Right cardiac atrium (tissue), 5 donors: ENCODE measurements around the gene LDHAL6B. TPM values are rescaled to one million over a fixed set of nuclear protein-coding genes. Genes with fewer than 3 reads are reported as not detected.

Experiments used
- ATAC-seq, 2 donors: fragments of 200-7000 bp; cut with Tn5 transposase; one replicate each; pipeline versions ENCODE4 v1.8.0 to v1.9.1; 2020; ENCODE audit warnings: moderate library complexity in 2 of 2, mild to moderate bottlenecking in 1 of 2
- DNase-seq, 3 donors: peaks; one replicate each; pipeline ENCODE4 v3.0.0-alpha.2; 2020
- H3K27ac ChIP-seq: one replicate; pipeline ENCODE4 v1.5.1; 2013; ENCODE audit warnings: mild to moderate bottlenecking, low read length, control low read depth, moderate library complexity
- H3K27me3 ChIP-seq: one replicate; pipeline ENCODE4 v1.6.1; 2013; ENCODE audit not compliant: control insufficient read depth, insufficient read depth
- H3K4me1 ChIP-seq: one replicate; pipeline ENCODE4 v1.6.1; 2013; ENCODE audit warnings: low read length; ENCODE audit not compliant: control insufficient read depth, insufficient read depth
- H3K4me3 ChIP-seq: one replicate; pipeline ENCODE4 v1.5.1; 2013; ENCODE audit warnings: low read length, control low read depth
- H3K9me3 ChIP-seq: one replicate; pipeline ENCODE4 v1.6.1; 2013; ENCODE audit warnings: low read length; ENCODE audit not compliant: control insufficient read depth
- WGBS: extraction: QIAGEN DNeasy Blood & Tissue Kit; methylation state at CpG from one replicate; pipeline ENCODE4 v1.1.7; 2013; 5-methylcytosine and 5-hydroxymethylcytosine counted together
- intact Hi-C, 4 donors: fragments of 100-400 bp; cut with DNase I; formaldehyde crosslinking; loops; one replicate each; pipeline versions ENCODE4 v1.11.0 to v1.14.0; 2022 to 2023
- polyA plus RNA-seq: library from polyadenylated mRNA; stranded (reverse); fragments of 200-250 nt; gene quantifications from one replicate; pipeline ENCODE4 v1.2.3, GENCODE V29; 2013
- total RNA-seq, 4 donors: library from RNA; stranded (reverse); fragmentation: NEBNext Ultra II Directional; extraction: Animal tissue kit (Norgen Biotek cat#: 25700); gene quantifications; one replicate each; pipeline ENCODE4 v1.2.1, GENCODE V29; 2021
- donor health status: healthy with polysubstance abuse.
- donor health status: DM: no; HTN: yes; CAD: no.
- donor health status: DM: no; HTN: no; CAD: no.
- donor health status: DM: no; HTN: yes; CAD: no; lungs with severe emphysema.
- donor health status: DM: yes; HTN: yes; CAD: no.

Gene LDHAL6B
- total and polyA plus RNA-seq, 5 donors: not detected

DNA sequence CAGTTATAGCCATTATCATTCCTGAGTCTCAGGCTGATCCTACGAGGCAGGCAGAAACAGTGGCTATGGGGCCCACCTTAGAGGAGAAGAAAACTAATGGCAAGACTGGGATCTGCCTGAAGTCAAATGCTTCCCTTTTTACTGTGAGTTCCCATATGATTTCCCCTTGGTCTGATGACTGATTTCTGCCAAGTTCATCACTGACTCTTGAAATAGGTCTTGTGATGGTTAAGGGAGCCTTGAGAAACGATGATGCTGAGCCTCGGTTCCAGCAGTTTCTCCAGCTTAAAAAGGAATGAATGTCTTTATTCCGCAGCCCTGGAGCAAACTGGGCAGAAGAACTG is 29.4 kb upstream of the LDHAL6B start:
- Histone ChIP-seq H3K4me3 (no peak overlapping the region), H3K27ac (no peak overlapping the region), H3K9me3 (no peaks in the 10 kb centered on the region), H3K27me3 (no peaks in the 10 kb centered on the region), H3K4me1 (no peaks in the 10 kb centered on the region)
- DNase-seq: no peak
- WGBS: 84% methylated on average over 4 of the region's 4 CpGs
- intact Hi-C loops: loop anchor here in 1 of 4 donors (10.0 kb wide), 1 partner anchor 318 kb away; no protein-coding TSS in a partner anchor
- ATAC-seq: no peak

DNA sequence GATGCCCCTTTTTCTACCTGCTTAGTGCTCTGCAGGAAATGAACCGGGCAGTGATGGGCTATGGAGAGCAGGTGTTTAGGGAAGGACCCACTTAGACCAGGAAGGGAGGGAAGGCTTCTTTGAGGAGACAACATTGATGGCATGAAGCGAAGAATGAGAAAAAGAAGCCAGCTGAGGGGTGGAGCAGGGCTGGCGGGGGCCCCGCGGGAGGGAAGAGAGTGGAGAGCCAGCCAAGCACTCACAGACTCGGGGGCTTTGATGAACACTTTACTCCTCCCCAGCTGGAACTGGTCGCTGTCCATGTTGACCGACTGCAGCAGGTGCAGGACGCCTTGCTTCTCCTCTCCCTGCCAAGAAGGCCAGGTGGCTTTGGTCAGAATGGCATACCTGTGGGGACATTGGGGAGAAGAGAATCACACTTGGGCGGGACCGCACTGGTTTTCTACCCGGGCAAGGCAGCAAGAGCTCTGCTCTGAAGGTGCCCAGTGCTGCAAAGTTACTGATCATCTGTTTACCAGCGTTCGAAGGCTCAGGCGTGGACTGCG is 28.4 kb upstream of the LDHAL6B start:
- ATAC-seq: no peak
- H3K27ac ChIP-seq: no peak overlapping the region
- H3K4me1 ChIP-seq: no peaks in the 10 kb centered on the region

DNA sequence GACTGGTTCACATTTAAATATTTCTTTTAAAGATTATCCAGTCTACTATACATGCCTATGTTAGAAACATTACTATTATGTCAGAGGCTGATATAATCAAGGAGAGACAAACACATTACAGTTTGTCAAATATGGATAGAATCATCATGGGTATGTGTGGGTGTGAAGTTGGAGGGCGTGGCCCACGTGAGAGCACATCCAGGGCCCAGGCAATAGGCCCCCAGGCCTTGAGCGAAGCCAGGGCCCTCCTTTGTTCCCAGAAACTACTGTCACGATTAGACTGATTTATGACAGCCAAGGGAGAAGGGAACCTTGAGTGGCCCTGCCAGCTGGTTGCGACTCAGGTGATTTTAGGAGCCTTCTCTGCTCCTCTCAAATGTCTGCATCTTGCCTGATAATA is 26.9 kb upstream of the LDHAL6B start:
- DNase-seq: no peak
- no peaks in the 10 kb centered on the region for H3K9me3 ChIP-seq
- H3K4me1 ChIP-seq: no peaks in the 10 kb centered on the region
- no peak overlapping the region for H3K4me3 ChIP-seq
- no peaks in the 10 kb centered on the region for H3K27me3 ChIP-seq
- no peak for ATAC-seq
- 91% methylated on average over 5 of the region's 5 CpGs for WGBS
- no peak overlapping the region for H3K27ac ChIP-seq
- intact Hi-C loops: loop anchor here in 1 of 4 donors (10.0 kb wide), 1 partner anchor 315 kb away; no protein-coding TSS in a partner anchor

More for the DNA sequence above, 28.4 kb upstream of the LDHAL6B start:
- Histone ChIP-seq H3K27me3 (no peaks in the 10 kb centered on the region), H3K9me3 (no peaks in the 10 kb centered on the region), H3K4me3 (no peak overlapping the region)
- no peak for DNase-seq
- 90% methylated on average over 16 of the region's 16 CpGs for WGBS
- intact Hi-C loops: loop anchor here in 1 of 4 donors (10.0 kb wide), 1 partner anchor 317 kb away; no protein-coding TSS in a partner anchor

DNA sequence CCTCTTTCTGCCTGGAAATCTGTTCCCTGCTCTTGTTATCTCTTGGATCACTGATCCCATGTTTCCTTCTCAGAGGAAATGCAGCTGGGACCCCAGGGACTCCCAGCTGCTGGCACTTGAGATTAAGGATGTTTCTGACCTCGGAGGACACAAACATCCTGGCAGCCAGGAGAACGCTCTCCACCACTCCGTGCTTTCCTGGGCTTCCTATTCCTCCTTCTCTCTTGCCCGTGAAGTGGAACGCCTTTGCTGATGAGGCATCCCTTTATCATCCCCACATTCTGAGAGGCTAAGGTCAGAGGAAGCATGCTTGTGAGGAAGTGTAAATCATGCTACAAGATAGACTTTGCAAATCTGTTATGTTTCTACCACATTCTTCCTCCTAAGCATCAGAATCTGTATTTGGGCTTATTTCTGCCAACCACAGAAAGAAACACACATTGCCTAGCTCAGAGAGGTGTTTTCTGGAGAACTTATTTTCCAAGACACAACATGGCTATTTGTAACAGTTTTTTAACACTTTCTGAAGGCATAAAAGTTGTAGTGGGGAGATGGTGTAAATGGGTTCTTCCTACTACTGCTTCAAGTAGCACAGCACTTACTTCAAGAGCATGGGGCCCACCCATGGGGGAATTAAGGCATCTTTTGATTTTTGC is 25.6 kb upstream of the LDHAL6B start:
- intact Hi-C loops: no loop called here
- no peaks in the 10 kb centered on the region for H3K27me3 ChIP-seq
- no peak overlapping the region for H3K4me3 ChIP-seq
- no peak for DNase-seq
- H3K4me1 ChIP-seq: no peaks in the 10 kb centered on the region
- no peak overlapping the region for H3K27ac ChIP-seq
- ATAC-seq: no peak
- 37% methylated on average over 5 of the region's 5 CpGs for WGBS
- no peaks in the 10 kb centered on the region for H3K9me3 ChIP-seq

DNA sequence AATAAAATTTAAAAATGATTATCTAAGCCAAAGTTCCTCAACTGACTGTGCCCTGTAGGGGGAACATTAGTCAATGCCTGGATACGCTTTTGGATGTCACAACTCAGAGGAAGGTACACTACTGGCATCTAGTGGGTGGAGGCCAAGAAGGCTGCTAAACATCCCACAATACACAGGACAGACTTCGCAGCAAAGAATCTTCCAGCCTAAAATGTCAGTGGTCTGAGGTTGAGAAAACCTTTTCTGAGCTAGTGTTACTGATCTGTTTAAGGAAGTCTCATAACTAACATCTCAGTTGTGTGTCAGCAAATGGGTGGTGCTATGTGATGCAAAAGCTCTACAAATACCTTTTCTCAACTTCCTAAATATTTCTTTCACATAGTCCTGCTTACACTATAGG is 20.9 kb upstream of the LDHAL6B start:
- no peak for ATAC-seq
- peaks cover 2% of the 10 kb centered on the region for H3K9me3 ChIP-seq
- no peaks in the 10 kb centered on the region for H3K27me3 ChIP-seq
- no peak for DNase-seq
- H3K27ac ChIP-seq: no peak overlapping the region
- H3K4me1 ChIP-seq: no peaks in the 10 kb centered on the region
- H3K4me3 ChIP-seq: no peak overlapping the region
- WGBS: 71% methylated on average over 2 of the region's 2 CpGs
- intact Hi-C loops: no loop called here

DNA sequence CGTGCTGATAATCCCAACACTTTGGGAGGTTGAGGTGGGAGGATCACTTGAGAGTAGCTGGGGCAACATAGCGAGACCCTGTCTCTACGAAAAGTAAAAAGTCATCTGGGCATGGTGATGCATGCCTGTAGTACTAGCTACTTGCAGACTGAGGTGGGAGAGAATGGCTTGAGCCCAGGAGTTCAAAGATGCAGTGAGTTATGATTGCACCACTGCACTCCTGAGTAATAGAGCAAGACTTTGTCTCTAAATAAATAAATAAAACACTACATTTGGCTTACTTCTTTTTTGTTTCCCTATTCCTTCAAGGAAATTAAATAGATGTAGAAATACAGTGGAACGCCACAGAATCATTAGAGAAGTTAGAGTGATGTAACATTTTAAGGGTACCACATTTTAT is 20.1 kb upstream of the LDHAL6B start:
- no peaks in the 10 kb centered on the region for H3K27me3 ChIP-seq
- DNase-seq: no peak
- intact Hi-C loops: no loop called here

DNA sequence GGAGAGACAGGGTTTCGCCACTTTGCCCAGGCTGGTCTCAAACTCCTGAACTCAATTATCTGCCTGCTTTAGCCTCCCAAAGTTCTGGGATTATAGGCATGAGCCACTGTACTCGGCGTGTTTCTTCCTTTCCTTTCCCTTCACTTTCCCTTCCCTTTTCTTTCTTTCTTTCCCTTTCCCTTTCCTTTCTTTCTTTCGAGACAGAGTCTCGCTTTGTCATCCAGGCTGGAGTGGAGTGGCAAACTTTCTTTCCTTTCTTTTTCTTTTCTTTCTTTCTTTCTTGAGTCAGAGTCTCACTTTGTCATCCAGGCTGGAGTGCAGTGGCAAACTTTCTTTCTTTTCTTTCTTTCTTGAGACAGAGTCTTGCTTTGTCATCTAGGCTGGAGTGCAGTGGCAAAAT is 17.4 kb upstream of the LDHAL6B start:
- Histone ChIP-seq H3K4me1 (no peaks in the 10 kb centered on the region), H3K4me3 (no peak overlapping the region), H3K27ac (no peak overlapping the region), H3K9me3 (peaks cover 2% of the 10 kb centered on the region), H3K27me3 (no peaks in the 10 kb centered on the region)
- ATAC-seq: no peak
- DNase-seq: no peak
- 93% methylated on average over 5 of the region's 5 CpGs for WGBS
- intact Hi-C loops: no loop called here

More for the DNA sequence above, 20.1 kb upstream of the LDHAL6B start:
- no peaks in the 10 kb centered on the region for H3K4me1 ChIP-seq
- H3K27ac ChIP-seq: no peak overlapping the region
- H3K9me3 ChIP-seq: peaks cover 2% of the 10 kb centered on the region
- 94% methylated on average over 4 of the region's 4 CpGs for WGBS
- H3K4me3 ChIP-seq: no peak overlapping the region
- ATAC-seq: no peak

DNA sequence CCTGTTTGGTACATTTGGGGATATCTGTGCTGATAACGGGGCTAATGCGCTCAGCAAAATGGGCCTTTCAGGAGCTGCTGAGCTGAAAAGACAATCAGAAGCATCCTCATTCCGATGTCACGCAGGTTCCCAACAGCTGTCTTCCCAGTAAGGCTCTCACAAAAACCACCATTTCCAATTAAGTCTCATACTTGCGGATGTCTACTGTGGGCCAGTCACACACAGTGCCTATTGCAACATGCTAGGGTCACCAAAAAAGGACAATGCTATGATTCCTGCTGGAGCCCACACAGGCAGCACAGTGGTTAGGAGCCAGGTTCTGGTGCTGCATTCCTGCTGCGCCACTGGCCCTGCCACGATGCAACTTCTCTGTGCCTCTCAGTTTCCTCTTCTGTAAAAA is 16.4 kb upstream of the LDHAL6B start:
- ATAC-seq: no peak
- H3K27ac ChIP-seq: no peak overlapping the region
- no peak overlapping the region for H3K4me3 ChIP-seq
- intact Hi-C loops: no loop called here
- H3K9me3 ChIP-seq: peaks cover 2% of the 10 kb centered on the region
- DNase-seq: no peak
- no peaks in the 10 kb centered on the region for H3K4me1 ChIP-seq
- H3K27me3 ChIP-seq: no peaks in the 10 kb centered on the region
- 92% methylated on average over 7 of the region's 7 CpGs for WGBS

DNA sequence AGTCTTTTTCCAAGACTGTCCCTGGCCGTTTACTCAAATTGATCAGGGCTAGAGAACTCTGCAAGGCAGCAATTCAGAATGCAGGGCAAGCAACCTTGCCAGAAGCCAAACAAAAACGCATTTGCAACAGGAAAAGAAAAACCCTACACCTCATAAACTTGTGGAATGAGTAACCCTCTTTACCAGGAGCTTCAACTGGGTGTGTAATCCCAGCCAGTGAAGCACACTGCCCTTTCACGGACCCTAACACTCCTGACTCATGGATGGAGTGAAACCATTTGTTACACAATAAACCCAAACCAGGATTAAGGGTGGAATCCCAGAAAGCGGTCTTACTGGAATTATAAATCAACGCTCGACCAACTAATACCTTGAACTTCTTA is 14.8 kb upstream of the LDHAL6B start:
- H3K4me3 ChIP-seq: no peak overlapping the region
- H3K27ac ChIP-seq: no peak overlapping the region
- H3K9me3 ChIP-seq: peaks cover 2% of the 10 kb centered on the region
- intact Hi-C loops: no loop called here
- WGBS: 90% methylated on average over 6 of the region's 6 CpGs
- H3K4me1 ChIP-seq: no peaks in the 10 kb centered on the region
- no peaks in the 10 kb centered on the region for H3K27me3 ChIP-seq
- DNase-seq (no peak), ATAC-seq (no peak)

DNA sequence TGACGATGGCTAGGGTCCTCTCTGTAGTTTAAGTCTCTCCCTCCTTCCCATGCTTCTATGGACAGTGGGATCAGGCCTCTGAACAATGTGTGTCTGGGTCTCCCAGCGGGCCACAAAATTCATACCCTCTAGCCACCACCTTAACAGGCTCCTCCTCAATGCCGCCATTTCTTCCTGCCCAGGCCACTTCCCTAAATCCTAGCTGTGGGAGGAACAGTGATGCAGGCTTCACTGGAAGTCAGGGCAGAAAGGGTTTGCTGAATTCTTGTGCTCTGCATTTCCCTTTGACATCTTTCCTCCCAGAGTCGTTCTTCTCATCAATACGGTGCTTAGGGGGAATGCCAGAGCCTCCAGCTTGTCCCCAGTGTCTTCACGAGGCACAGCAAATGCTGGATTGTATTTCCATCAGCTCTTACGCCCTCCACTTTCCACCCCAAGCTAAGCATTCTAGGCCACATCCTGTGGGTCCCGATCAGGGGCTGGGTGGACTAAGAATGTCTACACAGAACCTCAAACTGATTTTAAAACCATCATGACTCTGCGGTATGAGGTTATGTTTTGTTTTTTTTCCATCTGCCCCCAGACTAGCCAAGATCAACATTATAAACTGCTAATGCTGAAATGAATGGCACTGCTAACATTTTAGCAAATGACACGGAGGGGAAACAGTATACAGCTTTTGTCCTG is 11.9 kb upstream of the LDHAL6B start:
- no peak for DNase-seq
- H3K27me3 ChIP-seq: no peaks in the 10 kb centered on the region
- intact Hi-C loops: no loop called here
- H3K27ac ChIP-seq: no peak overlapping the region
- peaks cover 2% of the 10 kb centered on the region for H3K9me3 ChIP-seq
- ATAC-seq: no peak
- no peak overlapping the region for H3K4me3 ChIP-seq
- no peaks in the 10 kb centered on the region for H3K4me1 ChIP-seq
- 90% methylated on average over 10 of the region's 10 CpGs for WGBS

DNA sequence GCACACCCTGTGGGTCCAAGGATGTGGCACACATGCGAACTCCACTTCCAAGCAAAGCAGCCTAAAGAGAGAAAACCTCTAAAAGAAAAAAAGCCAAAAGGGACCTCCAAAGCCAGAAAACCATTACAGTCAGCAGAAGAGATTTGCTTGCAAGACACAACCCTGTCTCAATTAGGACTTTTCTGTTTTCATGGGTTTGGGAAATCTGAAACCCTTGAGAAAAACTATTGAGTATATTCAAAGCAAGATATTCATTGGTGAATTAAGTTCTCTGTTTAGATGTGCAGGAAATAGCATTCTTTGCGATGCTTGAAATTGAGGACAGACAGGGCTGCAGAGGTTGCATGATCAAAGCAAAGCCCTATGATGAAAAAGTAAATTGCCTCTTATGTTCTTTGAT is 10.2 kb upstream of the LDHAL6B start:
- Histone ChIP-seq H3K4me3 (no peak overlapping the region), H3K4me1 (no peaks in the 10 kb centered on the region), H3K27me3 (no peaks in the 10 kb centered on the region), H3K27ac (no peak overlapping the region), H3K9me3 (no peaks in the 10 kb centered on the region)
- ATAC-seq (no peak), DNase-seq (no peak)
- 96% methylated on average over 2 of the region's 2 CpGs for WGBS
- intact Hi-C loops: no loop called here
